Stimulated activated CD8-positive, alpha-beta memory T cell treated with anti-CD3 and anti-CD28 coated beads, Interleukin-12 subunit alpha, Interleukin-12 subunit beta, amount 100 ng/mL, for 24 hours (primary cell): ENCODE data around the gene PIANP.
A peak's percentile ranks its signal among the peaks of the same experiment; 100 is the strongest.

Experiments used
- DNase-seq: peaks from one replicate; pipeline ENCODE4 v3.0.0-alpha.2; 2020; ENCODE audit errors: extremely low read depth

Gene PIANP

GRCh38 chr12:6667559-6668210, 32.9 kb downstream of the PIANP start:
- DNase-seq: no peak

GRCh38 chr12:6666211-6666610, 34.4 kb downstream of the PIANP start:
- no peak for DNase-seq

GRCh38 chr12:6664902-6665301, 35.7 kb downstream of the PIANP start:
- DNase-seq: no peak

GRCh38 chr12:6662906-6663742, 37.5 kb downstream of the PIANP start, which contains the start of gene ING4:
Gene ING4, minus strand, starts transcription at chr12:6663119. Its CDS starts 18 bp downstream, at chr12:6663101.
- DNase-seq: peak; percentile 83

GRCh38 chr12:6662602-6662905, 38.1 kb downstream of the PIANP start:
- DNase-seq: no peak

GRCh38 chr12:6653987-6654386, 46.6 kb downstream of the PIANP start:
- no peak for DNase-seq

GRCh38 chr12:6653342-6653741, 47.3 kb downstream of the PIANP start:
- DNase-seq: no peak

- no peak for DNase-seq
Measured at GRCh38 chr12:6652391-6652790, 48.2 kb downstream of the PIANP start.

GRCh38 chr12:6650832-6651231, 49.8 kb downstream of the PIANP start:
- no peak for DNase-seq

- DNase-seq: no peak
Measured at GRCh38 chr12:6647083-6647604, 53.5 kb downstream of the PIANP start, which contains the start of gene ACRBP. Gene ACRBP, minus strand, starts transcription at chr12:6647432. Its CDS starts 66 bp downstream, at chr12:6647366.

GRCh38 chr12:6646276-6647082, 54.1 kb downstream of the PIANP start:
- no peak for DNase-seq

- DNase-seq: no peak
Measured at GRCh38 chr12:6644903-6645302, 55.7 kb downstream of the PIANP start.

- no peak for DNase-seq
Measured at GRCh38 chr12:6644257-6644596, 56.4 kb downstream of the PIANP start.
